Measurements from ENCODE around the gene SERPINI1.
"Not testable (repeated sequence)": the region's sequence is repeated elsewhere in the genome, so short reads cannot be mapped to it uniquely, and the experiment has no call there.

Gene SERPINI1

GRCh38 chr3:167810236-167810635 is 74.7 kb downstream of the SERPINI1 start:
- FAIRE-seq = no peak

- FAIRE-seq = no peak
These were observed 75.5 kb downstream of the SERPINI1 start for GRCh38 chr3:167811031-167811430.

- no peak for FAIRE-seq
These were observed 77.9 kb downstream of the SERPINI1 start for GRCh38 chr3:167813169-167814123.

GRCh38 chr3:167814441-167814951 is 79.0 kb downstream of the SERPINI1 start:
- FAIRE-seq = no peak

GRCh38 chr3:167816953-167817352 is 81.4 kb downstream of the SERPINI1 start:
- FAIRE-seq = no peak

GRCh38 chr3:167820102-167820865 is 84.8 kb downstream of the SERPINI1 start:
- FAIRE-seq = no peak

GRCh38 chr3:167821248-167821805 is 85.8 kb downstream of the SERPINI1 start:
- no peak for FAIRE-seq

GRCh38 chr3:167823738-167824137 is 88.2 kb downstream of the SERPINI1 start:
- FAIRE-seq = no peak

- FAIRE-seq = not testable (repeated sequence)
These were observed 92.1 kb downstream of the SERPINI1 start for GRCh38 chr3:167827588-167827987.

GRCh38 chr3:167829071-167829470 is 93.5 kb downstream of the SERPINI1 start:
- no peak for FAIRE-seq

- no peak for FAIRE-seq
These were observed 94.5 kb downstream of the SERPINI1 start for GRCh38 chr3:167830007-167830406.

GRCh38 chr3:167835359-167835758 is 99.8 kb downstream of the SERPINI1 start:
- no peak for FAIRE-seq

- no peak for FAIRE-seq
These were observed 100.4 kb downstream of the SERPINI1 start for GRCh38 chr3:167835953-167836352.

GRCh38 chr3:167837466-167837865 is 101.9 kb downstream of the SERPINI1 start:
- peak; percentile 78 for FAIRE-seq

GRCh38 chr3:167839460-167840134 is 104.1 kb downstream of the SERPINI1 start:
- no peak for FAIRE-seq

GRCh38 chr3:167840247-167840646 is 104.7 kb downstream of the SERPINI1 start:
- FAIRE-seq = no peak

- no peak for FAIRE-seq
These were observed 108.0 kb downstream of the SERPINI1 start for GRCh38 chr3:167843481-167843880.

GRCh38 chr3:167843886-167844285 is 108.4 kb downstream of the SERPINI1 start:
- no peak for FAIRE-seq

- FAIRE-seq = no peak
These were observed 109.0 kb downstream of the SERPINI1 start for GRCh38 chr3:167844528-167844927.

GRCh38 chr3:167851171-167851570 is 115.7 kb downstream of the SERPINI1 start:
- no peak for FAIRE-seq

GRCh38 chr3:167851749-167852148 is 116.2 kb downstream of the SERPINI1 start:
- no peak for FAIRE-seq

GRCh38 chr3:167852216-167852615 is 116.7 kb downstream of the SERPINI1 start:
- FAIRE-seq = no peak

- no peak for FAIRE-seq
These were observed 118.5 kb downstream of the SERPINI1 start for GRCh38 chr3:167854063-167854462.
